HG03460 (cell line): Measurements from ENCODE around the gene ZFYVE26.
"Not testable (repeated sequence)": the region's sequence is repeated elsewhere in the genome, so short reads cannot be mapped to it uniquely, and the experiment has no call there.

Experiments
- ATAC-seq: cut with Tn5 transposase; IDR thresholded peaks from one replicate; pipeline ENCODE4 v1.9.1; 2021; ENCODE audit not compliant: unreplicated experiment

The ZFYVE26 gene

DNA sequence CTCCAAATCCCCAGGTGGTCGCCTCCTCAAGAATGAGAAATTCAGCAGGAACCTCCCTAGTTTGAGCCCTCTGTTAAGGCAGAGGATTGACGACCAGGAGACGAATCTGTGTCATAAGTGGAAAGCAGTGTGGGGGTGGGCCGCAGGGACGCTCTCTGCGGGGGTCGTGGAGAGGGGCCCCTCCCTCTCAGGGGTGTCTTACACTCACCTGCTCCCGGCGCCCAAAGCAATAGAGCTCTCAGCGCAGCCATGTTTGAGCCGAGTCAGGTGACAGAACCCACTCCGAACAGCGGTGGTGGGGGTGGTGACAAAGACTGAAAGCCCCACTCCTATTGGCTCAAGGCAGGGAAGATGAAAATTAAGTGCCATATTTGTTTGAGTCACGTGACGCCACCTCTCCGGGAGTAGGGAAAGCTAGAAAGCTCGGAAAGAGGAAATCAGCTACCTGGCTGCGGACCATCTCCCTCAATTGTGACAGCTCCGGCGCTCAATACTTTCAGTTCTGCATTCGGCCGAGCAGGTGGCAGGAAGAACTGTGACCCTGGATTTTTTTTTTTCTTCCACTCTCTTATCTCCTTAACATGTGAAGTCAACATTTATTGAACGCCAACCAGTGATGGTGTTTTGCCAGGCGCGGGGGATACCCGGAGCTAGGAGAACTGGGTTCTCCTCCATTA lies at the start of gene ZFYVE26:
ZFYVE26 (minus strand) TSS at position 265 of the 677 bp plus-strand sequence. CDS start 627 bp downstream, outside the sequence.
- peak; percentile 79 for ATAC-seq

DNA sequence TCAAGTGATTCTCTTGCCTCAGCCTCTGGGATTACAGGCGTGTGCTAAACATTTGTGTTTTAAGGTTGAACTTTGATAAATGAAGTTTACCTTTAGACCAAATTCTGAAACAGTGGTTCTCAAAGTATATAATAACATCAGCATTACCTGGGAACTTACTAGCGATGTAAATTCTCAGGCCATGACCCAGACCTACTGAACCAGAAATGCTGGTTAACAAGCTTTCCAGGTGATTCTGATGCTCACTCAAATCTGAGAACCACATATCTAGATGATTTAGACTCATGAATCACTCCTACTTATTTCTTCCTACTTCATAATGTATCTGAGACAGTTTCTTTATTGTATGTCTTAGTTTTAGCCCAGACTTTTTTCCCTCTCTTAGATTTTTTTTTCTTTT lies 46.8 kb upstream of the ZFYVE26 start:
- ATAC-seq: no peak

- no peak for ATAC-seq
These were observed 42.9 kb upstream of the ZFYVE26 start for GRCh38 chr14:67859169-67859749.

DNA sequence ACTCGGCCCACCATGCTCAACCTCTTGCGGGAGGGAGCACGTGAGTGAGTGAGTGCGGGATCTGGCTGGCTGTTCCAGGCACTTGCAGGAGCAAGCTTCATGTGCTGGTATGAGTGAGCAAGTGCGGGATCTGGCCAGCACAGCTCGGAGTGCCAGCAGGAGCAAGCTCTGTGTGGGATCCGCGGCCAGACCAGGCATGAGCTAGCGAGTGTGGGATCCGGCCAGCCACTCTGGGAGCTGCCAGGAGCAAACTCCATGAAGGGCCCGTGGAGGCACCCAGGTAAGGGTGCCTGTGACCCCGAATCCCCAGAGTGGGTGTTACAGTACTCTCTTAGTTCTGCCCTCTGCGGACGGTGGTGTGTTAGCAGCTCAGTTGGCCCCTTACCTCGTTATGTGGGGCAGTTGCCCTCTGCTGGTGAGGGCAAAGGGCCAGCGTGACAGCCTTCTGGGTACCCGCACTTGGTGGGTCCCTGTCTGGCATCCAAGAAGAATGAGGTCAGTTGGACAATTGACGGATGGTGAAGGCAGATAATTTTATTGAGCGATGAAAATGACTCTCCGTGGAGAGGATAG lies 41.5 kb upstream of the ZFYVE26 start:
- ATAC-seq: no peak

DNA sequence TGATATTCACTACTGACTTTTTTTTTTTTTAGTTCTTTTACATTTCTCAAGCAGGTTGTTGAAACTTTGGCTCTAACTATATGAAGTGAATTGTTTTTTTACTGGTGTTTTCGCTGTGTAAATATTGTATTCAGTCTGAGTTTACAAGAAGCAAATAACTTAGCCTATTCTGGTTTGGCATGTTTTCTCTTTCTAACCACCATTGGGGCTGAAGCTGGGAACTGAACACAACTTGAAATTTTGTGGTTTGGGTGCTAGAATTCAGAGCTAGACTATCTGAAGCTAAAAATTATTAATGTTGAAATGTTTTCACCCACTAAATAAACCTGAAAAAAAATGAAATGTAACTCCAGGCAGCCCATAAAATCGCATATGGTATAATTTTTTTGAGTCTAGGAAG lies 40.4 kb upstream of the ZFYVE26 start:
- ATAC-seq: no peak

DNA sequence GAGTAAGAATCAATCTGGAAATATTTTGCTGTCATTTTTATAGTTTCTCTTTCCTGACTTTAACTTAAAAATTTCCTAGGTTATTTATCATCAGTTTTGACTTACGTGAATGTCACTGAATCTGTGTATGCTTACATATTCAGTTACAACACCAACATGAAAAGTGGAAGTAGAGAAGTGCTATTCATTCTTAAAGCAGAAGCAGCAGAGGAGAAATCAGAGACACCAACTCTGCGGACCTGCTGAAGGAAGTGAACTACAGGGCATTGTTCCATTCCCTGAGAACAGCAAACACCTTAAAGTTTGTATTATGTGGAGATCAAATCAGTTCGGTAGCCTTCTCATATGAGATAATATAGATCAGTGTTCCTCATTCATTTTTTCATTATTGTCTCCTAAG lies 37.3 kb upstream of the ZFYVE26 start:
- no peak for ATAC-seq

DNA sequence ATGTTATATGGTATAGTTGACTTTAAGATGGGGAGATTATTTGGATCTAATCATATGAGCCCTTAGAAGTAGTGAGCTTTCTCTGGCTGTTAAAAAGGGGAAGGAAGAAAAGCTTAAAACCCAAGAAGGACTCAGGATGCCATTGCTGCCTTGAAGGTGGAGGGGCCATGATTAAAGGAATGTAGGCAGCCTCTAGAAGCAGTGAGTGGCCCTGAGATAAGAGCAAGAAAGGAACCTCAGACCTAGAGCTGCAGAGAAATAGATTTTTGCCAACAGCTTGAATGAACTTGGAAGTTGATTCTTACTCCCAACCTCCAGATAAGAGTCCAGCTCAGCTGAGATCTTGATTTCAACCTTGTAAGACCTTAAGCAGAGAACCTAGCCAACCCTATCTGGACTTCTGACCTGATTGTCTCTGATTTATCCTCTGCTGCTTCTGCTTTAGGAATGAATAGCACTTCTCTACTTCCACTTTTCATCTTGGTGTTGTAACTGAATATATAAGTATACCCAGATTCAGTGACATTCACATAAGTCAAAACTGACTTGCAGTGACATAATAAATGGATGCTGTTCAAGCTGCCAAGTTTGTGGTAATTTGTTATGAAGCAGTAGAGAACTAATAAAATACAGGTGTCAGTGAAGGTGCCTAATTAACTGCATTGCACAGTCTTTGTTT lies 36.7 kb upstream of the ZFYVE26 start:
- no peak for ATAC-seq

GRCh38 chr14:67851785-67852410 lies 35.5 kb upstream of the ZFYVE26 start:
- no peak for ATAC-seq

DNA sequence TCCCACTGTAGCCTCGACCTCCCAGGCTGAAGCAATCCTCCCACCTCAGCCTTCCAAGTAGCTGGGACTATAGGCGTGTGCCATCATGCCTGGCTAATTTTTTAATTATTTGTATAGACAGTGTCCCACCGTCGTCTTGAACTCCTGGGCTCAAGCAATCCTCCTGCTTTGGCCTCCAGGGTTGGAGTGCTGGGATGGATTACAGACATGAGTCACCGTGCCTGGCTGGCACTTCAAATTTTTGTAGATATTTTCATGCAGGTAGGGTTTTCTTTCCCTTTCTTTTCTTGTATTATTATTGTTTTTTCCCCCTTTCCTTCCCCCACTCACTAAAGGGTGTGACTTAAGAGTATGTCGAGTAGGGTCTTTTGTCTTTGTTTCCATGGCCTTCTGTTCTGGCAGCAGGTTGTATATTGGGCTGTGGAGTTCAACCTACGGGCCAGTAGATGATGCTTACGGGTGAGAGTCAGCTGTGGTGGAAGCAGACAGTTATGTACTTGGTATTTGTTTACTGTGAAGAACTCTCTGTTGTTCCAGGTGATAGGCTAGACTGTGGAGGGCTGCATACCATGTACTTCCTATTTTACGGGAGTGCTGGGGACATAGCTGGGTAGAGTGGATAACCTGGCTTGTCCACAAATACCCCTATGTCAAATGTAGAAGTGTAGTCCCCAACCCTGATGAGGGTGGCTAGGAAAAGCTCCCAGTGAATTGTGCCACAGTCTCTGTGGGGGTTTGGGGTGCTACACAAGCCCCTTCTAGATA lies 33.9 kb upstream of the ZFYVE26 start:
- no peak for ATAC-seq

GRCh38 chr14:67846029-67846610 lies 29.7 kb upstream of the ZFYVE26 start:
- no peak for ATAC-seq

DNA sequence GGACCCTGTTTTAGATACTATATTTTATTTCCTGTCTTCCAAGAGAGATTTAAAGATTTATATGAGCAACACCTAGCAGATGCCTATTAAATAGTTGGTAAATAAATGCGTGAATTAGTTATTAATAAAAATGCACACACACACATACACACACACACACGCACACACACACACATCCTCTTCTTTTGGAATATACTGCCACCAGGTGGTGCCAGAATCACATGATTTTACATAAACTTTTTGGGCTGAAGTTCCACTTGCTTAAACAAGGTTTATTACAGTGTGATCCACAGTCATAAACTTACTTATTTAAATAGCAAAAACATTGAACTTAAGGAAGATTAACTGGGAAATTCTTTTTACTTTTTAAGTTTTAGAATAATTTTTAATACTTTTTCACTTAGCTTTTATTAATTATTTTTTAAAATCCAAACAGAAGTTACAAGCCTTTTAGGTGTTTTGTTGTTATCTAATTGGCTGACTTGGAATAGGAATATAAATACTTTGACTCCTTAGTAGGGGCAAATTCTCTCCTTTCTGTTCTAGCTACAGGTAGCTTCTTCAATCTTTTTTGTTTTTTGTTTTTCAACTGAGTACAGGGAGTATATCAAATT lies 20.7 kb upstream of the ZFYVE26 start:
- ATAC-seq: no peak

DNA sequence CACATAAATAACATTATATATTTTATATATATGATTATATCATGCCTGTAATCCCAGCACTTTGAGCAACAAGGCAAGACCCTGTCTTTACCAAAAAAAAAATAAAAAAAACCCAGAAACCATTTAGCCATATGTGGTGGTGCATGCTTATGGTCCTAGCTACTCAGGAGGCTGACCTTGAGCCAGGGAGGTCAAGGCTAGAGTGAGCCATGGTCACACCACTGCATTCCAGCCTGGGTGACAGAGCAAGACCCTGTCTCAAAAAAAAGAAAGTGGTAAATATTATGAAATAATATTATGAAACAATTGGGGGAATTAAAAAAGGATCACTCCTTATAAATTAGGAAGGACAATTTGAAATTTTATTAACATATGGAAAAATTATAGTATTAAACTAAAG lies 19.2 kb upstream of the ZFYVE26 start:
- ATAC-seq: no peak

GRCh38 chr14:67833403-67833802 lies 17.0 kb upstream of the ZFYVE26 start:
- no peak for ATAC-seq

DNA sequence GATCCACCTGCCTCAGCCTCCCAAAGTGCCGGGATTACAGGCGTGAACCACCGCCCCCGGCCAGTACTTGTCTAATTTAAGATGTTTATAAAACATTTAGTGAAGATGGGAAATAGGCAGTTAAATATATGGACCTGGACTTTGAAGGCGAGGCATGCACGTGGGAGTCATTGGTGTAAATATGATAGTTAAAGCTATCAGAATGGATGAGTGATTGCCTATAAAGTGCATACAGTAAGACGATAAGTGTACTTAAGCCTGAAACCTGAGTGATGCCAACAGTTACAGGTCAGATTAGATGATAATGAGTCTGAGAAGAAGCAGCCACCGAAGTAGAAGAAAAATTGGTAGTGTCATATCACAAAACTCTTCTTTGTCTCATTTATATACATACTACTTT lies 14.7 kb upstream of the ZFYVE26 start:
- no peak for ATAC-seq

DNA sequence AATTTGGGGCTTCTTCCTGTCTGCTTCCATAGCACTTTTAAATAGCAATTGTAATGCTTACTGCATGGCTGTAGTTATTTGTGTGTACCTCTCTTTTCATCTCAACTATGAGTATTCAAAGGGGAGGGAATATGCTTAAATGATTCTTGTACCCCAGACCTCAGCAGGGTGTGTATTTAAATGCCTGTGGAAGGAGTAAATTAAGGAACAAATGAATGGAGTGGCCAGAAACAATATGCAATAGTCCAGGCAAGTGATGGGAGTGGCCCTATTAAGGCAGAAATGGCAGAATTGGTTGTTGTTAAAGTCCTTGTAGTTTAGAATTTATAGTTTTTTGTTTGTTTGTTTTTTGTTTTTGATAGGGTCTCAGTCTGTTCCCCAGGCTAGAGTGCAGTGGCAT lies 4.7 kb upstream of the ZFYVE26 start:
- no peak for ATAC-seq

- no peak for ATAC-seq
These were observed 4.1 kb upstream of the ZFYVE26 start for GRCh38 chr14:67820428-67820971.

- ATAC-seq: peak; percentile 60
These were observed 3.4 kb upstream of the ZFYVE26 start, which contains the start of gene RAD51B for GRCh38 chr14:67819563-67820421. Gene RAD51B, plus strand, starts transcription at chr14:67819779.

GRCh38 chr14:67818476-67818875 lies 2.1 kb upstream of the ZFYVE26 start:
- ATAC-seq: not testable (repeated sequence)
